GM23338 (cell line): Measurements from ENCODE around the gene CCDC186. TPM values are rescaled to one million over a fixed set of nuclear protein-coding genes. Genes with fewer than 3 reads are reported as not detected.

Experiments
- ATAC-seq: fragments of 200-7000 bp; cut with Tn5 transposase; 3 replicates; pipeline ENCODE4 v1.9.1; 2020
- DNase-seq: peaks from one replicate; pipeline ENCODE4 v3.0.0-alpha.2; 2015; ENCODE audit warnings: low spot score
- H2AFZ ChIP-seq: fragments of 200-600 bp; sonication (generic); 2 replicates; pipeline ENCODE4 v1.8.0; 2016; ENCODE audit warnings: antibody characterized with exemption, mild to moderate bottlenecking, moderate library complexity
- H3F3A ChIP-seq: fragments of 200-600 bp; sonication (generic); replicated peaks from 2 replicates; pipeline ENCODE4 v1.8.0; 2017; ENCODE audit warnings: antibody characterized with exemption, mixed run types, low read depth
- H3K27ac ChIP-seq: fragments of 200-600 bp; sonication (generic); 2 replicates; pipeline ENCODE4 v1.6.1; 2016; ENCODE audit warnings: low read depth
- H3K27me3 ChIP-seq: fragments of 200-600 bp; sonication (generic); 2 replicates; pipeline ENCODE4 v1.8.0; 2016; ENCODE audit warnings: mild to moderate bottlenecking, mixed run types, moderate library complexity; ENCODE audit not compliant: insufficient read depth
- H3K36me3 ChIP-seq: fragments of 200-600 bp; sonication (generic); 2 replicates; pipeline ENCODE4 v1.8.0; 2016; ENCODE audit warnings: mild to moderate bottlenecking; ENCODE audit not compliant: insufficient read depth
- H3K4me1 ChIP-seq: fragments of 200-600 bp; sonication (generic); 2 replicates; pipeline ENCODE4 v1.8.0; 2016; ENCODE audit warnings: mild to moderate bottlenecking, moderate library complexity; ENCODE audit not compliant: insufficient read depth
- H3K4me2 ChIP-seq: fragments of 200-600 bp; sonication (generic); 2 replicates; pipeline ENCODE4 v1.7.1; 2017; ENCODE audit warnings: mixed run types
- H3K4me3 ChIP-seq: fragments of 200-600 bp; sonication (generic); 2 replicates; pipeline ENCODE4 v1.6.1; 2016; ENCODE audit warnings: mixed run types
- H3K79me2 ChIP-seq: fragments of 200-600 bp; sonication (generic); replicated peaks from 2 replicates; pipeline ENCODE4 v1.8.0; 2017; ENCODE audit warnings: mild to moderate bottlenecking; ENCODE audit not compliant: insufficient read depth
- H3K9me2 ChIP-seq: fragments of 200-600 bp; sonication (generic); 2 replicates; pipeline ENCODE4 v1.8.0; 2017; ENCODE audit not compliant: insufficient read depth
- H4K20me1 ChIP-seq: fragments of 200-600 bp; sonication (generic); replicated peaks from 2 replicates; pipeline ENCODE4 v1.8.0; 2017; ENCODE audit warnings: mild to moderate bottlenecking; ENCODE audit not compliant: insufficient read depth
- H3K27ac Mint-ChIP-seq: 2 replicates; pipeline ENCODE4 v1.8.0; 2020; ENCODE audit warnings: inconsistent platforms, mild to moderate bottlenecking, moderate library complexity, mixed read lengths
- H3K27me3 Mint-ChIP-seq: 3 replicates; pipeline ENCODE4 v1.8.0; 2022; ENCODE audit warnings: low read depth, mild to moderate bottlenecking, moderate library complexity, mixed read lengths, inconsistent platforms; ENCODE audit not compliant: insufficient read depth, poor library complexity
- H3K36me3 Mint-ChIP-seq: 3 replicates; pipeline ENCODE4 v1.8.0; 2021; ENCODE audit warnings: low read depth, mild to moderate bottlenecking, inconsistent platforms, moderate library complexity, mixed read lengths
- H3K4me1 Mint-ChIP-seq: 3 replicates; pipeline ENCODE4 v1.8.0; 2020; ENCODE audit warnings: mild to moderate bottlenecking, inconsistent platforms, mixed read lengths
- H3K4me3 Mint-ChIP-seq: 3 replicates; pipeline ENCODE4 v1.8.0; 2021; ENCODE audit warnings: moderate library complexity, mild to moderate bottlenecking, inconsistent platforms, mixed read lengths
- H3K9me3 Mint-ChIP-seq: 3 replicates; pipeline ENCODE4 v1.8.0; 2020; ENCODE audit warnings: moderate library complexity, mild to moderate bottlenecking, inconsistent platforms, mixed read lengths
- CREB1 ChIP-seq: fragments of 250-450 bp; sonication (Bioruptor Pico); IDR thresholded peaks from 2 replicates; pipeline ENCODE4 v1.5.0; 2020; ENCODE audit warnings: low read depth, mild to moderate bottlenecking, moderate library complexity
- CTCF ChIP-seq, 2 experiments: fragments of 200-600 bp in 1 of 2; sonication (generic) in 1 of 2; conservative IDR thresholded peaks; 2 replicates each; pipeline versions ENCODE4 v1.5.1 to v1.6.1; 2016 to 2017; ENCODE audit warnings: antibody characterized with exemption in 2 of 2, low read depth in 2 of 2, mild to moderate bottlenecking in 2 of 2, moderate library complexity in 1 of 2
- ETS1 ChIP-seq: IDR thresholded peaks from 2 replicates; pipeline ENCODE4 v1.6.1; 2016; ENCODE audit warnings: antibody characterized with exemption
- EZH2 ChIP-seq: fragments of 200-600 bp; sonication (generic); IDR thresholded peaks from one replicate; pipeline ENCODE4 v1.8.0; 2017; ENCODE audit warnings: antibody characterized with exemption, mild to moderate bottlenecking, low read depth; ENCODE audit not compliant: unreplicated experiment
- EZH2phosphoT487 ChIP-seq: fragments of 200-600 bp; sonication (generic); IDR thresholded peaks from one replicate; pipeline ENCODE4 v1.8.1; 2018; ENCODE audit warnings: antibody characterized with exemption; ENCODE audit not compliant: unreplicated experiment
- JUNB ChIP-seq: IDR thresholded peaks from one replicate; pipeline ENCODE4 v1.6.1; 2016; ENCODE audit warnings: antibody characterized with exemption; ENCODE audit not compliant: unreplicated experiment
- NANOG ChIP-seq: IDR thresholded peaks from 2 replicates; pipeline ENCODE4 v1.6.1; 2016; ENCODE audit warnings: antibody characterized with exemption, borderline replicate concordance
- POLR2AphosphoS5 ChIP-seq: IDR thresholded peaks from 2 replicates; pipeline ENCODE4 v1.6.1; 2016; ENCODE audit warnings: antibody characterized with exemption, low read depth
- REST ChIP-seq: IDR thresholded peaks from one replicate; pipeline ENCODE4 v1.6.1; 2018; ENCODE audit warnings: antibody characterized with exemption; ENCODE audit not compliant: unreplicated experiment
- STAT1 ChIP-seq: IDR thresholded peaks from one replicate; pipeline ENCODE4 v1.6.1; 2016; ENCODE audit warnings: antibody characterized with exemption; ENCODE audit not compliant: unreplicated experiment
- ZNF114 ChIP-seq: fragments of 250-450 bp; sonication (Bioruptor Pico); IDR thresholded peaks from 2 replicates; pipeline ENCODE4 v1.5.0; 2020; ENCODE audit warnings: mild to moderate bottlenecking, moderate library complexity
- ZNF331 ChIP-seq: fragments of 250-450 bp; sonication (Bioruptor Pico); IDR thresholded peaks from 2 replicates; pipeline ENCODE4 v1.5.0; 2020; ENCODE audit warnings: low read depth, mild to moderate bottlenecking, moderate library complexity
- ZNF462 ChIP-seq: fragments of 250-450 bp; sonication (Bioruptor Pico); IDR thresholded peaks from 2 replicates; pipeline ENCODE4 v1.5.0; 2020; ENCODE audit warnings: mild to moderate bottlenecking, moderate library complexity
- polyA plus RNA-seq: library from polyadenylated mRNA; unstranded; fragments of >200 nt; fragmentation: Nextera tagmentation; extraction: Ambion mirVana; gene quantifications from 2 replicates; pipeline ENCODE4 v1.2.1, GENCODE V29; 2016
- total RNA-seq: library from RNA; depleted of rRNA; stranded (reverse); fragments of >200 nt; shearing (Covaris generic); gene quantifications from 2 replicates; pipeline ENCODE4 v1.2.3, GENCODE V29; 2014

CCDC186 gene
- total and polyA plus RNA-seq, 2 experiments from 2014 or later, result 24.2 to 50.7 TPM

- no peaks in the 10 kb centered on the region; the same call in 2 of the 3 replicates for H3K9me3 Mint-ChIP-seq
- DNase-seq (no peak), ATAC-seq (no peak)
- H3K27me3 ChIP-seq, result no peaks in the 10 kb centered on the region
- H3K4me1 ChIP-seq, result no peaks in the 10 kb centered on the region
- H3K9me2 ChIP-seq, result peaks cover 5% of the 10 kb centered on the region; the same call in 1 of the 2 replicates
- no peak overlapping the region for H3K4me3 Mint-ChIP-seq
- H3K36me3 Mint-ChIP-seq, result no peaks in the 10 kb centered on the region
- no peaks in the 10 kb centered on the region for H3K79me2 ChIP-seq
- H3F3A ChIP-seq, result no peaks in the 10 kb centered on the region
- no peak overlapping the region for H3K27ac Mint-ChIP-seq
- no peaks in the 10 kb centered on the region for H3K4me1 Mint-ChIP-seq
- H3K4me2 ChIP-seq, result no peak overlapping the region
- H3K27me3 Mint-ChIP-seq, result no peaks in the 10 kb centered on the region
- H3K27ac ChIP-seq, result no peak overlapping the region
- TF ChIP-seq STAT1 (no peak), NANOG (no peak), ZNF462 (CRISPR knock-in tag) (no peak), EZH2phosphoT487 (no peak), CTCF (conservative IDR thresholded peaks at IDR 0.05; ENCODE audit: low read depth in 2 of 2) (no peak), JUNB (no peak), ZNF114 (CRISPR knock-in tag) (no peak), ETS1 (no peak), ZNF331 (no peak), EZH2 (no peak), POLR2AphosphoS5 (no peak), REST (no peak), CREB1 (CRISPR knock-in tag) (no peak)
- no peaks in the 10 kb centered on the region for H3K36me3 ChIP-seq
- H3K4me3 ChIP-seq, result no peak overlapping the region
- H4K20me1 ChIP-seq, result no peaks in the 10 kb centered on the region
- peak overlapping the region; percentile 17; the same call in 1 of the 2 replicates for H2AFZ ChIP-seq
These were observed 49.1 kb upstream of the CCDC186 start for GRCh38 chr10:114223066-114223465.
